Central memory CD4-positive, alpha-beta T cell (primary cell): ENCODE data around the gene SPACDR.
A peak's percentile ranks its signal among the peaks of the same experiment; 100 is the strongest.
"Not testable (repeated sequence)": the region's sequence is repeated elsewhere in the genome, so short reads cannot be mapped to it uniquely, and the experiment has no call there.

Experiments
- DNase-seq: peaks from one replicate; pipeline ENCODE4 v3.0.0; 2022

SPACDR gene

DNA sequence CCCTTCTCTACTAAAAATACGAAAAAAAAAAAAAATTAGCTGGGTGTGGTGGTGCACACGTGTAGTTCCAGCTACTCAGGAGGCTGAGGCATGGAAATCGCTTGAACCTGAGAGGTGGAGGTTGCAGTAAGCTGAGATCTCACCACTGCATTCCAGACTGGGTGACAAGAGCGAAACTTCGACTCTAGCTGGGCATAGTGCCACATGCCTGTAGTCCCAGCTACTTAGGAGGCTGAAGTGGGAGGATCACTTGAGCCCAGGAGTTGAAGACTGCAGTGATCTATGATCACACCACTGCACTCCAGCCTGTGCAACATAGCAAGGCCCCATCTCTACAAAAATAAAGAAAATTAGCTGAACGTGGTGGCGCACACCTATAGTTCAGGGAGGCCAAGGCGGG lies 1.2 kb upstream of the SPACDR start:
- no peak for DNase-seq

- no peak for DNase-seq
Measured at GRCh38 chr7:100464791-100465190, 731 bp upstream of the SPACDR start.

GRCh38 chr7:100457033-100457432 lies 7.0 kb downstream of the SPACDR start:
- no peak for DNase-seq

GRCh38 chr7:100456562-100456961 lies 7.5 kb downstream of the SPACDR start:
- DNase-seq = no peak

DNA sequence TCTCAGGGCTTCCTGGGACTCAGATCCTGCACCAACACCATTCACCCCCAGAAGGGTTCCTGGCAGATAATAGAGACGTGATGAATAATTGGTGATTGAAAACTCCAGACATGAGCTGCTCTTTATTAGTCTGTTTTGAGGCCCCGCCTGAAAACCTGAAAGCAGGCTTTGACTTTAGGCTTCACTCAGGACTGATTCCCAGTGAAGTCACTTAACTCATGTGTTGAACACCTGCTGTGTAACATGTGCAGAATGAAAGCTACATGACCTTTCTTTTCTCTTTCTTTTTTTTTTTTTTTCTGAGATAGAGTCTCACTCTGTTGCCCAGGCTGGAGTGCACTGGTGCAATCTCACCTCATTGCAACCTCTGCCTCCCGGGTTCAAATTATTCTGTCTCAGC lies 8.9 kb downstream of the SPACDR start:
- no peak for DNase-seq

GRCh38 chr7:100453854-100454253 lies 10.2 kb downstream of the SPACDR start:
- not testable (repeated sequence) for DNase-seq

GRCh38 chr7:100452513-100452912 lies 11.5 kb downstream of the SPACDR start:
- DNase-seq = no peak

DNA sequence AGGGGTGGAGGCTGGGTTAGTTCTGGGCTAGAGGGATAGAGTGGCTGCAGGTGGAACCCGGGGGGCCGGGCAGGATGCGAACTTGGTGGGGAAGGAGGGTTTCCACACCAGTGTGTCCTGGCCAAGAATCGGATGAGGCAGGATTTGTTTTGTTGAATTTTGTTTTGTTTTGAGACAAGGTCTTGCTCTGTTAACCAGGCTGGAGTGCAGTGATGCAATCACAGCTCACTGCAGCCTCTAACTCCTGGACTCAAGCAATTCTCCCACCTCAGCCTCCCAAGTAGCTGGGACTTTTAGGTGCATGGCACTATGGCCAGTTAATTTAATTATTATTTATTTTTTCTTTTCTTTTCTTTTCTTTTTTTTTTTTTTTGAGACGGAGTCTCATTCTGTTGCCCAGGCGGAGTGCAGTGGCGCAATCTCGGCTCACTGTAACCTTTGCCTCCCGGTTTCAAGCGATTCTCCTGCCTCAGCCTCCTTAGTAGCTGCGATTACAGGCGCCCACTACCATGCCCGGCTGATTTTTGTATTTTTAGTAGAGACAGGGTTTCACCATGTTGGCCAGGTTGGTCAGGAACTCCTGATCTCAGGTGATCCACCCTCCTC lies 14.8 kb downstream of the SPACDR start:
- DNase-seq = no peak

GRCh38 chr7:100447363-100447762 lies 16.7 kb downstream of the SPACDR start:
- not testable (repeated sequence) for DNase-seq

- no peak for DNase-seq
Measured at GRCh38 chr7:100446040-100446439, 18.0 kb downstream of the SPACDR start.

DNA sequence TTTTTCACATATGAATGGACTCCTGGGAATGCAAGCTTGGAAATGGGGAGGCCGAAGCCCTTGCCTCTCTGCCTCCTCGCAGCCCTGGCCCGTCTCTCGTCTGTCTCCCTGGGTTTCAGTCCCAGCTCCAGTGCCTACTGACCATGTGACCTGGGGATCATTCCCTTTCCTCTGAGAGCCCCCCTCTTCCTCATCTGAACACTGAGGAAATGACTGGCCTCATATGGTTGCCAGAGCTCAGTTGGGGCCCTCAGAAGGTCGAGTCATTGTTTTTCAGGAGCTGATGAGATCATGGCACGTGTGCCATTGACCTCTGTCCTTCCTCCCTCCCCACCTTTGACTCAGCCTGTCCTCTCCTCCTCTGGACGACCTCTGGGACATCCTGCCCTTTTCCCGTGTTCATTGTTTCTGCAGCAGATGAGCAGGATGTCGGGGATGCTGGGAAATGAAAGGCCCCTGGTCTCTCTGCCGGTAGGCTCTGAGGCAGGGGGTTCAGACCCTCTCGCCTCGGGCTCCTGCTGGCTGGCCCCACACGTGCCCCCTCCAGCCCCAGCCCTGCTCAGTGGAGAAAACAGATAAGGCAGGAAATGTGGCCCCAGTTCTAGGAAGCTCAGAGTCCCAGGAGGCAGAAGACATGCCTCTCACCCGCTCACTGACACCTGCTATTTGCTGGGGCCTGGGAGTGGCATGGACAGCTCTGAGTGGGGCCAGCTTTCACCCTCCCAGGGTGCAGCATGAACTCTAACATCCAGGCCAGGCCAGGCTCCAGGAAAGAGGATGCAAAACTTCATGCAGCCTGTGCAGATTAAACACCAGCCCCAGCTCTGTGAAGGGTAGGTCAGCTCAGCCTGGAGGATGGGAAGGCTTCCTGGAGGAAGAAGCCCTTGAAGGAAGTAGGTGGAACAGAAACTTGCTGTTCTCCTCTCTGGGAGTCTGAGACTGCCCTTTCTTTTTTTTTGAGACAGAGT lies 19.5 kb downstream of the SPACDR start:
- no peak for DNase-seq

DNA sequence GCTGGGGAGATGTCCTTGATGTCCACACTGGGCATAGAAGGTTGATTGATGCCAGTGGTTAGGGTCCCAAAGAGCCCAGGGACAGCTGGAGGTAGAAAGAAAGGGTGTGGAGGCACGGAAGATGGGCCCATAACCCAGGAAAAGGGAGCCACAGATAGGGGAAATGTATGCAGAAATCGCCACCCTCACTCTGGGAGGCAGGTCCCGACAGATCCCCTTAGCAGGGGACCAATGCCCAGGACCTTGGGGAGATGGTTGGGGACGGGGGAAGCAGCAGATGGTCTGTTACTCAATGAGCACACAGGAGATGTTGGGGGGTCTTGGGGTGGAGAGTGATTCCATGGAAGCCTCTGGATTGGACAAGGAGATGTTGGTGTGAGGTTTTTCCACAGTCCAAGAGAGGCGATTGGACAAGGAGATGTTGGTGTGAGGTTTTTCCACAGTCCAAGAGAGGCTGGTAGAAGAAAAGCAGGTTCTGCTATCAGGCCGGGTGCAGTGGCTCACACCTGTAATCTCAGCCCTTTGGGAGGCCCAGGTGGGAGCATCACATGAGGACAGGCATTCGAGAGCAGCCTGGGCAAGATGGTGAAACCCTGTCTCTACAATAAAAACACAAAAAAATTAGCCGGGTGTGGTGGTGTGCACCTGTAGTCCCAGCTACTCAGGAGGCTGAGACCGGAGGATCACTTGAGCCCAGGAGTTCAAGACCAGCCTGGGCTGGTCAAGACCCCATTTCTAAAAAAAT lies 20.8 kb downstream of the SPACDR start:
- DNase-seq = no peak

- DNase-seq = no peak
Measured at GRCh38 chr7:100441641-100442535, 22.2 kb downstream of the SPACDR start.

DNA sequence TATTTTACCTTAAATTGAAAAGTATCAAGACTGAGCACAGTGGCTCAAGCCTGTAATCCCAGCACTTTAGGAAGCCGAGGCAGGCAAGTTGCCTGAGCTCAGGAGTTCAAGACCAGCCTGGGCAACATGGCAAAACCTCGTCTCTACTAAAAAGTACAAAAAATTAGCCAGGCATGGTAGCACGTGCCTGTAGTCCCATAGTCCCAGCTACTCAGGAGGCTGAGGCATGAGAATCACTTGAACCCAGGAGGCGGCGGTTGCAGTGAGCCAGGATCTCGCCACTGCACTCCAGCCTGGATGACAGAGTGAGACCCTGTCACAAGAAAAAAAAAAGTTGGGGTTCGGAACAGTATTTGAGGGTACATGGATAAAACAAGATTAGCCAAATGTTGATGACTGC lies 24.8 kb downstream of the SPACDR start:
- DNase-seq = not testable (repeated sequence)

GRCh38 chr7:100438731-100439130 lies 25.3 kb downstream of the SPACDR start:
- not testable (repeated sequence) for DNase-seq

- no peak for DNase-seq
Measured at GRCh38 chr7:100438172-100438571, 25.9 kb downstream of the SPACDR start.

- no peak for DNase-seq
Measured at GRCh38 chr7:100437150-100438100, 26.6 kb downstream of the SPACDR start.

DNA sequence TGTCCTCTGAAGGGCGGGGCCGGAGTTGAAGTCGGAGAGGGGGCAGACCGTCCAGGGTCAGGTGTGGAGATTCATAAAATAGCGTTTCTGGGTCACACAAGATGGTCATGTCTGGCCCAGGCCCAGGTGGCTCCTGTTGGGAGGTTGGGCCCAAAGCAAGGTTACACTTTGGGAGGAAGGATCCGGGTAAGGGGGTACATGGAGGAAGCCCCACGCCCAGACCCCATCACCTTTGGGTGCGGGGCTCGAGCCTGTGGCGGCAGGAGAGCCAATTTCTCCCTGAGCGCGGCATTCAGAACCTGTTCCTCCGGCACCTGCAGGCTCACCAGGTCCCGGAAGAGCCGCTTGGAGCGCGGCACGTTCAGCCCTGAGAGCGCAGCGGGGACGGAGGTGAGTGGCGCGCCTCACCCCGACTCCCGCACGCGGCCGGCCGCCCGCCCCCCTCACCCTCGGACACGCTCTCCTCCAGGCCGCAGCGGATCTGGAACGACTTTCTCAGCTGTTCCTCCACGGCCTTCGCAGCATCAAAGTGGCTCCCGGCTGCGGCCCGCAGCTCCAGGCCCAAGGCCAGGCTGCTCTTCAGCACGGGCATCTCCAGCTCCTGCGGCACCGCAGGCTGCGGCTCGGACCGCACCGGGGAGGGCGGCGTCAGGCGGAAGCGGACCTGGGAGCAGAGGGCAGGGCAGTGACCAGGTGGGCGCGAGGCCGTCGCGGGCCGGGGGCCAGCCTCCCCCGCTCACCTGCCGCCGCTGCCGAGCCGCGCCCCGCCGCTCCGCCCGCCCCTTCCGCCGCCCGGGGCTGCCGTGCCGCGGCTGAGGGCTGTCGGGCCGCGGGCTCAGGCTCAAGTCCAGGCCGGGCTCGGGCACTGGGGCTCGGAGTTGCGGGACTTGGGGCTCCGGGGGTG lies 28.4 kb downstream of the SPACDR start:
- DNase-seq = peak; percentile 40

- no peak for DNase-seq
Measured at GRCh38 chr7:100434297-100435144, 29.5 kb downstream of the SPACDR start.
